Thoracic aorta (tissue), 2 donors: Measurements from ENCODE around the gene SLC29A1. TPM values are rescaled to one million over a fixed set of nuclear protein-coding genes. Genes with fewer than 3 reads are reported as not detected.

Experiments used
- ATAC-seq: fragments of 150-250 bp; one replicate; pipeline ENCODE4 v1.8.0; 2017; ENCODE audit warnings: low read depth; ENCODE audit not compliant: insufficient number of reproducible peaks, low FRiP score
- DNase-seq: peaks from one replicate; pipeline ENCODE4 v3.0.0-alpha.2; 2020; ENCODE audit warnings: low spot score
- H3K27ac ChIP-seq, 2 donors: fragments of 200-600 bp; sonication (generic); 1 replicate in 1 of 2; 2 replicates in 1 of 2; pipeline ENCODE4 v1.5.1; 2016; ENCODE audit warnings: mild to moderate bottlenecking in 2 of 2, moderate library complexity in 2 of 2
- H3K27me3 ChIP-seq: fragments of 200-600 bp; sonication (generic); replicated peaks from 2 replicates; pipeline ENCODE4 v1.6.0; 2016; ENCODE audit warnings: mild to moderate bottlenecking; ENCODE audit not compliant: insufficient read depth
- H3K36me3 ChIP-seq: fragments of 200-600 bp; sonication (generic); one replicate; pipeline ENCODE4 v1.5.1; 2016
- H3K4me1 ChIP-seq, 2 donors: fragments of 200-600 bp; sonication (generic); 1 replicate in 1 of 2; 2 replicates in 1 of 2; pipeline versions ENCODE4 v1.5.1 to v1.6.0; 2016; ENCODE audit warnings: low read depth in 2 of 2, mild to moderate bottlenecking in 1 of 2; ENCODE audit not compliant: control insufficient read depth in 1 of 2
- H3K4me3 ChIP-seq: fragments of 200-600 bp; sonication (generic); 2 replicates; pipeline ENCODE4 v1.5.1; 2016; ENCODE audit warnings: mild to moderate bottlenecking
- H3K9me3 ChIP-seq: fragments of 200-600 bp; sonication (generic); 2 replicates; pipeline ENCODE4 v1.5.1; 2016
- CTCF ChIP-seq: fragments of 200-600 bp; sonication (generic); IDR thresholded peaks from one replicate; pipeline ENCODE4 v1.5.1; 2019; ENCODE audit warnings: antibody characterized with exemption
- total RNA-seq, 2 donors: library from RNA; depleted of rRNA; stranded (reverse); fragments of >200 nt; gene quantifications; one replicate each; pipeline versions ENCODE4 v1.1.0 to v1.2.3, GENCODE V29; 2016

The SLC29A1 gene
- total RNA-seq, 2 donors from 2014 or later: 132 to 172 TPM

- H3K27ac ChIP-seq: peak overlapping the region; percentile 60 to 72
- peaks cover 42 to 59% of the 10 kb centered on the region in 2 donors for H3K4me1 ChIP-seq
- ATAC-seq (no peak), DNase-seq (no peak)
- H3K4me3 ChIP-seq: peak overlapping the region; percentile 52
- H3K9me3 ChIP-seq: no peaks in the 10 kb centered on the region
- TF ChIP-seq CTCF: no peak
- no peaks in the 10 kb centered on the region for H3K27me3 ChIP-seq
- peaks cover 33% of the 10 kb centered on the region for H3K36me3 ChIP-seq
Observed at GRCh38 chr6:44227148-44227793, 3.9 kb downstream of the SLC29A1 start.

GRCh38 chr6:44228031-44228430, 4.6 kb downstream of the SLC29A1 start:
- no peak for DNase-seq
- ATAC-seq: no peak
- H3K4me3 ChIP-seq: no peak overlapping the region
- H3K27me3 ChIP-seq: no peaks in the 10 kb centered on the region
- H3K27ac ChIP-seq: peak overlapping the region in 1 of 2 donors; percentile 60
- no peaks in the 10 kb centered on the region for H3K9me3 ChIP-seq
- H3K4me1 ChIP-seq: peaks cover 37 to 60% of the 10 kb centered on the region in 2 donors
- TF ChIP-seq CTCF: no peak
- peaks cover 40% of the 10 kb centered on the region for H3K36me3 ChIP-seq

- ATAC-seq (no peak), DNase-seq (no peak)
- no peak overlapping the region for H3K27ac ChIP-seq
- H3K4me1 ChIP-seq: peaks cover 41 to 64% of the 10 kb centered on the region in 2 donors
- no peaks in the 10 kb centered on the region for H3K9me3 ChIP-seq
- H3K36me3 ChIP-seq: peaks cover 43% of the 10 kb centered on the region
- no peak for TF ChIP-seq CTCF
- no peak overlapping the region for H3K4me3 ChIP-seq
- no peaks in the 10 kb centered on the region for H3K27me3 ChIP-seq
Observed at GRCh38 chr6:44228433-44228832, 5.0 kb downstream of the SLC29A1 start.

- Histone ChIP-seq H3K4me3 (no peak overlapping the region), H3K9me3 (no peaks in the 10 kb centered on the region), H3K27ac (no peak overlapping the region), H3K4me1 (peaks cover 45 to 68% of the 10 kb centered on the region in 2 donors), H3K36me3 (peaks cover 43% of the 10 kb centered on the region), H3K27me3 (no peaks in the 10 kb centered on the region)
- ATAC-seq (no peak), DNase-seq (no peak)
- no peak for TF ChIP-seq CTCF
Observed at GRCh38 chr6:44228836-44229235, 5.4 kb downstream of the SLC29A1 start.

- Histone ChIP-seq H3K36me3 (peaks cover 43% of the 10 kb centered on the region), H3K27ac (no peak overlapping the region), H3K4me3 (no peak overlapping the region), H3K4me1 (peaks cover 41 to 69% of the 10 kb centered on the region in 2 donors), H3K9me3 (no peaks in the 10 kb centered on the region), H3K27me3 (no peaks in the 10 kb centered on the region)
- no peak for ATAC-seq
- no peak for DNase-seq
- no peak for TF ChIP-seq CTCF
Observed at GRCh38 chr6:44229376-44230033, 6.1 kb downstream of the SLC29A1 start.
